DOHH2 (cell line): Measurements from ENCODE around the gene ERC2.

Source experiments
- EZH2phosphoT487 ChIP-seq: fragments of 200-600 bp; sonication (generic); IDR thresholded peaks from 2 replicates; pipeline ENCODE4 v1.6.1; 2017; ENCODE audit warnings: borderline replicate concordance, mild to moderate bottlenecking, antibody characterized with exemption, low read length, moderate library complexity, mixed read lengths
- TF ChIP-seq, protein P1 (sequence below): fragments of 200-600 bp; sonication (generic); IDR thresholded peaks from one replicate; pipeline ENCODE4 v1.5.1; 2014; ENCODE audit warnings: antibody characterized with exemption, mild to moderate bottlenecking, low read depth, low read length; ENCODE audit not compliant: poor library complexity, severe bottlenecking

DNA sequence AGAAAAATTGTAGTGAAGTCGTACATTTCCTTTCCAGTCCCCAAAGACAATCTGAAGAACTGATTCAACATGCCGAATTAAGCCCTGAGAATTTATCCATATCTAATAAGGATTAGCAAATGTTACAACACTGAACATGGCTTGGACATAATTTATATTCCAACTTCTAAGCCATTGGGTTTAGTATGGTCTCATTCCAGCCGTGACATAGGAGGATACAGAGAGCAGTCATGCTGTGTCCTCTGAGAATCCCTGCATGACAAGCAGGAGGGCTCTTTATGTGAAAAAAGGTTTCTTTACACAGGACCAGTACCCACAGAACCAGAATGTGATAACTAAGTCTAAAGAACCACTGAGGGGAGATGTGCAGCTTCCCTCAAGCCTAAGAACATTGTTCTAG, 749.3 kb downstream of the ERC2 start:
- TF ChIP-seq, protein P1, sequence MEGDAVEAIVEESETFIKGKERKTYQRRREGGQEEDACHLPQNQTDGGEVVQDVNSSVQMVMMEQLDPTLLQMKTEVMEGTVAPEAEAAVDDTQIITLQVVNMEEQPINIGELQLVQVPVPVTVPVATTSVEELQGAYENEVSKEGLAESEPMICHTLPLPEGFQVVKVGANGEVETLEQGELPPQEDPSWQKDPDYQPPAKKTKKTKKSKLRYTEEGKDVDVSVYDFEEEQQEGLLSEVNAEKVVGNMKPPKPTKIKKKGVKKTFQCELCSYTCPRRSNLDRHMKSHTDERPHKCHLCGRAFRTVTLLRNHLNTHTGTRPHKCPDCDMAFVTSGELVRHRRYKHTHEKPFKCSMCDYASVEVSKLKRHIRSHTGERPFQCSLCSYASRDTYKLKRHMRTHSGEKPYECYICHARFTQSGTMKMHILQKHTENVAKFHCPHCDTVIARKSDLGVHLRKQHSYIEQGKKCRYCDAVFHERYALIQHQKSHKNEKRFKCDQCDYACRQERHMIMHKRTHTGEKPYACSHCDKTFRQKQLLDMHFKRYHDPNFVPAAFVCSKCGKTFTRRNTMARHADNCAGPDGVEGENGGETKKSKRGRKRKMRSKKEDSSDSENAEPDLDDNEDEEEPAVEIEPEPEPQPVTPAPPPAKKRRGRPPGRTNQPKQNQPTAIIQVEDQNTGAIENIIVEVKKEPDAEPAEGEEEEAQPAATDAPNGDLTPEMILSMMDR, result no peak
- TF ChIP-seq EZH2phosphoT487, result no peak
